OCI-LY7 (cell line): ENCODE data around the gene INSR. TPM values are rescaled to one million over a fixed set of nuclear protein-coding genes. Genes with fewer than 3 reads are reported as not detected.

Experiments
- BruUV-seq: library from RNA; stranded (reverse); fragments of 400-500 nt; replicated peaks from 2 replicates; lab custom pipeline; 2021; lab: Mats Ljungman, UMichigan
- CTCF ChIA-PET: fragments of 300-600 bp; sonication (Branson Sonifier 250); formaldehyde crosslinking; loops from one replicate; lab custom pipeline; 2022; ENCODE audit warnings: antibody characterized with exemption; ENCODE audit not compliant: unreplicated experiment; lab: Charles Lee
- POLR2A ChIA-PET: fragments of 300-600 bp; sonication (Branson Sonifier 250); formaldehyde crosslinking; loops from one replicate; lab custom pipeline; 2022; ENCODE audit warnings: antibody characterized with exemption; lab: Charles Lee
- DNase-seq: peaks from one replicate; pipeline ENCODE4 v3.0.0-alpha.2; 2015; ENCODE audit warnings: low spot score
- H2AFZ ChIP-seq: fragments of 200-600 bp; sonication (generic), shearing (Covaris generic); 2 replicates; pipeline ENCODE4 v1.6.1; 2014; ENCODE audit warnings: mild to moderate bottlenecking, antibody characterized with exemption, low read length, moderate library complexity
- H3K27ac ChIP-seq: fragments of 200-600 bp; sonication (generic); 2 replicates; pipeline ENCODE4 v1.5.1; 2014; ENCODE audit warnings: mixed run types, low read depth, mild to moderate bottlenecking, moderate library complexity, low read length, inconsistent platforms; ENCODE audit not compliant: poor library complexity, severe bottlenecking
- H3K36me3 ChIP-seq: fragments of 200-600 bp; sonication (generic); 2 replicates; pipeline ENCODE4 v1.6.1; 2014; ENCODE audit warnings: mild to moderate bottlenecking, antibody characterized with exemption, low read length, moderate library complexity, mixed read lengths; ENCODE audit not compliant: insufficient read depth
- H3K4me1 ChIP-seq: fragments of 200-600 bp; sonication (generic); 2 replicates; pipeline ENCODE4 v1.5.1; 2014; ENCODE audit warnings: mild to moderate bottlenecking, low read length; ENCODE audit not compliant: insufficient read depth, poor library complexity, severe bottlenecking
- H3K4me2 ChIP-seq: fragments of 200-600 bp; sonication (generic); 2 replicates; pipeline ENCODE4 v1.6.1; 2014; ENCODE audit warnings: mild to moderate bottlenecking, low read length
- H3K4me3 ChIP-seq: fragments of 200-600 bp; sonication (generic); 2 replicates; pipeline ENCODE4 v1.5.1; 2014; ENCODE audit warnings: mild to moderate bottlenecking, low read depth, low read length; ENCODE audit not compliant: poor library complexity, severe bottlenecking
- H3K79me2 ChIP-seq: fragments of 200-600 bp; sonication (generic); 2 replicates; pipeline ENCODE4 v1.6.1; 2016; ENCODE audit warnings: low read depth, mild to moderate bottlenecking, low read length, moderate library complexity, mixed read lengths; ENCODE audit not compliant: insufficient read depth
- H3K9me2 ChIP-seq: fragments of 200-600 bp; sonication (generic); 2 replicates; pipeline ENCODE4 v1.6.1; 2016; ENCODE audit warnings: mild to moderate bottlenecking, low read length, mixed read lengths; ENCODE audit not compliant: insufficient read depth
- H3K9me3 ChIP-seq: fragments of 200-600 bp; sonication (generic); 2 replicates; pipeline ENCODE4 v1.6.1; 2014; ENCODE audit warnings: mild to moderate bottlenecking, mixed run types, low read length, mixed read lengths
- H4K20me1 ChIP-seq: fragments of 200-600 bp; sonication (generic); 2 replicates; pipeline ENCODE4 v1.6.1; 2014; ENCODE audit warnings: mild to moderate bottlenecking, antibody characterized with exemption, low read length, moderate library complexity, mixed read lengths; ENCODE audit not compliant: insufficient read depth
- EZH2phosphoT487 ChIP-seq: fragments of 200-600 bp; sonication (generic); IDR thresholded peaks from 2 replicates; pipeline ENCODE4 v1.6.1; 2018; ENCODE audit warnings: low read depth, borderline replicate concordance, mild to moderate bottlenecking, mixed run types, antibody characterized with exemption, low read length, moderate library complexity, mixed read lengths
- intact Hi-C: fragments of 100-400 bp; cut with micrococcal nuclease; formaldehyde crosslinking; loops from one replicate; pipeline ENCODE4 v1.10.0; 2022; ENCODE audit not compliant: unreplicated experiment
- total RNA-seq, 2 experiments: library from RNA; depleted of rRNA in 1 of 2; stranded (reverse); fragments of >200 nt in 1 of 2; shearing (Covaris generic) in 1 of 2; gene quantifications; 2 replicates each; pipeline ENCODE4 v1.2.3, GENCODE V29; 2014 to 2022
- TF ChIP-seq, protein P1 (sequence below): fragments of 200-600 bp; sonication (generic); conservative IDR thresholded peaks from 2 replicates; pipeline ENCODE4 v1.5.1; 2014; ENCODE audit warnings: mild to moderate bottlenecking, antibody characterized with exemption, low read length, moderate library complexity, mixed read lengths

The INSR gene
- total RNA-seq, 2 experiments from 2014 or later, result 57.7 to 74.0 TPM

DNA sequence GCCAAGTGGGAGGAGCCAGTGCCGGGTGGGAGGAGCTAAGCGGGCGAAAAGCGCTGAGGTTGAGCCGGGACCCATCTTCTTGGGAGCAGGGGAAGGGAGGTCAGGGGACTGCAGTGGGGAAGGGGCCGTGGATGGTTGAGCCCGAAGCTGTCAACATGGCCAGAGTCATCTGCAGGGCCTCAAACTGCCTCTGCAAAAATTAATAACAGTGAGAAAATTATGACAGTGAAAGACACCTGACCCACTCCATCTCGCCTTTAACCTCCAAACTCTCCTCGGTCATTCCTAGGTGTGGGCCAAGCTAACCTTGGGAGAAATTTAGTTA is 194.7 kb downstream of the INSR start:
- Histone ChIP-seq H4K20me1 (no peaks in the 10 kb centered on the region), H3K9me3 (peaks cover 5% of the 10 kb centered on the region; the same call in 1 of the 2 replicates), H3K4me3 (peak overlapping the region; percentile 67), H3K79me2 (no peaks in the 10 kb centered on the region), H3K27ac (peak overlapping the region; percentile 57), H3K9me2 (no peaks in the 10 kb centered on the region), H2AFZ (peak overlapping the region; percentile 38), H3K4me2 (peak overlapping the region; percentile 86), H3K36me3 (no peaks in the 10 kb centered on the region), H3K4me1 (peaks cover 25% of the 10 kb centered on the region)
- intact Hi-C loops, result loop anchor here (2.0 kb wide), 1 partner anchor 249 kb away; the partner anchor contains the start of gene ARHGEF18
- ChIA-PET CTCF (interaction anchor here (0.6 to 1.0 kb wide), 2 partner anchors 243 to 249 kb away, joined by 3 read pairs; partner anchors contain the start of gene ARHGEF18), POLR2A (interaction anchor here (0.6 to 1.8 kb wide), 15 partner anchors 14 to 251 kb away, joined by 3 to 10 read pairs (median 4); partner anchors contain the start of genes ARHGEF18 and ZNF557)
- no peak for DNase-seq
- no TSS peak for BruUV-seq
- no peak for TF ChIP-seq EZH2phosphoT487
- TF ChIP-seq, protein P1, sequence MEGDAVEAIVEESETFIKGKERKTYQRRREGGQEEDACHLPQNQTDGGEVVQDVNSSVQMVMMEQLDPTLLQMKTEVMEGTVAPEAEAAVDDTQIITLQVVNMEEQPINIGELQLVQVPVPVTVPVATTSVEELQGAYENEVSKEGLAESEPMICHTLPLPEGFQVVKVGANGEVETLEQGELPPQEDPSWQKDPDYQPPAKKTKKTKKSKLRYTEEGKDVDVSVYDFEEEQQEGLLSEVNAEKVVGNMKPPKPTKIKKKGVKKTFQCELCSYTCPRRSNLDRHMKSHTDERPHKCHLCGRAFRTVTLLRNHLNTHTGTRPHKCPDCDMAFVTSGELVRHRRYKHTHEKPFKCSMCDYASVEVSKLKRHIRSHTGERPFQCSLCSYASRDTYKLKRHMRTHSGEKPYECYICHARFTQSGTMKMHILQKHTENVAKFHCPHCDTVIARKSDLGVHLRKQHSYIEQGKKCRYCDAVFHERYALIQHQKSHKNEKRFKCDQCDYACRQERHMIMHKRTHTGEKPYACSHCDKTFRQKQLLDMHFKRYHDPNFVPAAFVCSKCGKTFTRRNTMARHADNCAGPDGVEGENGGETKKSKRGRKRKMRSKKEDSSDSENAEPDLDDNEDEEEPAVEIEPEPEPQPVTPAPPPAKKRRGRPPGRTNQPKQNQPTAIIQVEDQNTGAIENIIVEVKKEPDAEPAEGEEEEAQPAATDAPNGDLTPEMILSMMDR, result no peak

DNA sequence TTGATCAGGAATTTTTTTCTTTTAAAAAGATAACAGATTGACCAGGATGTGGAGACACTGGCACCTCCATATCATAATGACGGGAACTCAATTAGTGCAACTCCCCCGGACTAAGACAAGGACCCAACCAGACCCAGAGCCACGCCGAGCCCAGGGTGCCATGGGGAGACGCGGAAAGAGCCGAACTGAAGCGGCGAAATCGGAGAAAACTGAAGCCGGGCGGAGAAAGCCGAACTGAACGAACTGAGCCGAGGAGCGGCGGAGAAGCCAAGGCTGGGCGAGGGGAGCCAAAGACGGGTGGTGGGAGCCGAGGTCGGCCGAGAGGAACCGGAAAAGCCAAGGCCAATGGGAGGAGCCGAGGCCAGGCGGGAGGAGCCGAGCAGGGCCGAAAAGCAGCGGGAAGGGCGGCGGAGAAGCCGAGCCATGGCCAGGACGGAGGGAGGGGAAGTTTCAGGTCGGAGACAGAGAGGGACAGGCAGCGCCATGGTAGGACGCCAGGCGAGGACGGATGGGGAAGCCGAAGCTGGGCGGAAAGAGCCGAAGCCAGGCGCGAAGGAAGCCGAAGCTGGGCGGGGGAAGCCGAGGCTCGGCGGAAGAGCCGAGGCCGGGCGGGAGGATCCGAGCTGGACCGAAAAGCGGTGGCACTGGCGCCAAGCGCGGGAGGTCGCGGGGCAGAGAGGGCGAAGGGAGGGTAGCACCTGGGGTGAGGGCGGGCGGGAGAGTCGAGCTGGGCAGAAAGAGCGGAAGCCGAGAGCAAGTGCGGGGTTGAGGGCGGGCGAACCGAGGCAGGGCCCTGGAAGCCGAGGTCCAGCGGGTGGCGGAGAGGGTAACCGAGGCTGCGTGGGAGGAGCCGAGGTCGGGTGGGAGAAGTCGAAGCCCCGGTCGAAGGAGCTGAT is 195.3 kb downstream of the INSR start:
- peak overlapping the region; percentile 38 for H2AFZ ChIP-seq
- no TSS peak for BruUV-seq
- H3K36me3 ChIP-seq, result no peaks in the 10 kb centered on the region
- H3K27ac ChIP-seq, result peak overlapping the region; percentile 57
- peak overlapping the region; percentile 67 for H3K4me3 ChIP-seq
- ChIA-PET CTCF (interaction anchor here (0.6 to 1.0 kb wide), 2 partner anchors 243 to 250 kb away, joined by 3 read pairs; partner anchors contain the start of gene ARHGEF18), POLR2A (interaction anchor here (0.6 to 1.8 kb wide), 16 partner anchors 14 to 251 kb away, joined by 3 to 10 read pairs (median 4); partner anchors contain the start of genes ARHGEF18 and ZNF557)
- TF ChIP-seq EZH2phosphoT487, result no peak
- TF ChIP-seq, protein P1, result no peak
- H3K79me2 ChIP-seq, result no peaks in the 10 kb centered on the region
- no peaks in the 10 kb centered on the region for H4K20me1 ChIP-seq
- peaks cover 22% of the 10 kb centered on the region for H3K4me1 ChIP-seq
- peaks cover 5% of the 10 kb centered on the region; the same call in 1 of the 2 replicates for H3K9me3 ChIP-seq
- H3K9me2 ChIP-seq, result no peaks in the 10 kb centered on the region
- peak; percentile 93 for DNase-seq
- intact Hi-C loops, result loop anchor here (2.0 kb wide), 1 partner anchor 250 kb away; the partner anchor contains the start of gene ARHGEF18
- H3K4me2 ChIP-seq, result peak overlapping the region; percentile 86
